GM10266 (cell line): ENCODE data around the gene PRCC.

Experiments
- DNase-seq: peaks from one replicate; pipeline ENCODE4 v3.0.0; 2012; ENCODE audit errors: extremely low spot score
- CTCF ChIP-seq: IDR thresholded peaks from 2 replicates; pipeline ENCODE4 v1.5.1; 2012; ENCODE audit warnings: mild to moderate bottlenecking, low read depth; ENCODE audit not compliant: control insufficient read depth, insufficient read depth; ENCODE audit errors: missing control alignments

PRCC gene

GRCh38 chr1:156816561-156817328 is 49.4 kb downstream of the PRCC start, which contains the start of gene SH2D2A:
Gene SH2D2A (minus strand): TSS chr1:156816848. CDS start chr1:156816708, 140 bp downstream.
- TF ChIP-seq CTCF = no peak
- DNase-seq = peak; percentile 92

- no peak for TF ChIP-seq CTCF
- no peak for DNase-seq
These were observed 54.5 kb downstream of the PRCC start for GRCh38 chr1:156821801-156822200.

- no peak for DNase-seq
- TF ChIP-seq CTCF = no peak
These were observed 55.3 kb downstream of the PRCC start for GRCh38 chr1:156822680-156823079.

- no peak for TF ChIP-seq CTCF
- DNase-seq = no peak
These were observed 56.0 kb downstream of the PRCC start for GRCh38 chr1:156823210-156823790.

GRCh38 chr1:156826630-156827029 is 59.3 kb downstream of the PRCC start:
- DNase-seq = no peak
- no peak for TF ChIP-seq CTCF

- no peak for DNase-seq
- TF ChIP-seq CTCF = no peak
These were observed 61.2 kb downstream of the PRCC start for GRCh38 chr1:156828400-156829124.
